ENCODE measurements around the gene CAPZA1. TPM values are rescaled to one million over a fixed set of nuclear protein-coding genes. Genes with fewer than 3 reads are reported as not detected.

The CAPZA1 gene
- total RNA-seq, 2 experiments from 2014 or later: 231 to 242 TPM

DNA sequence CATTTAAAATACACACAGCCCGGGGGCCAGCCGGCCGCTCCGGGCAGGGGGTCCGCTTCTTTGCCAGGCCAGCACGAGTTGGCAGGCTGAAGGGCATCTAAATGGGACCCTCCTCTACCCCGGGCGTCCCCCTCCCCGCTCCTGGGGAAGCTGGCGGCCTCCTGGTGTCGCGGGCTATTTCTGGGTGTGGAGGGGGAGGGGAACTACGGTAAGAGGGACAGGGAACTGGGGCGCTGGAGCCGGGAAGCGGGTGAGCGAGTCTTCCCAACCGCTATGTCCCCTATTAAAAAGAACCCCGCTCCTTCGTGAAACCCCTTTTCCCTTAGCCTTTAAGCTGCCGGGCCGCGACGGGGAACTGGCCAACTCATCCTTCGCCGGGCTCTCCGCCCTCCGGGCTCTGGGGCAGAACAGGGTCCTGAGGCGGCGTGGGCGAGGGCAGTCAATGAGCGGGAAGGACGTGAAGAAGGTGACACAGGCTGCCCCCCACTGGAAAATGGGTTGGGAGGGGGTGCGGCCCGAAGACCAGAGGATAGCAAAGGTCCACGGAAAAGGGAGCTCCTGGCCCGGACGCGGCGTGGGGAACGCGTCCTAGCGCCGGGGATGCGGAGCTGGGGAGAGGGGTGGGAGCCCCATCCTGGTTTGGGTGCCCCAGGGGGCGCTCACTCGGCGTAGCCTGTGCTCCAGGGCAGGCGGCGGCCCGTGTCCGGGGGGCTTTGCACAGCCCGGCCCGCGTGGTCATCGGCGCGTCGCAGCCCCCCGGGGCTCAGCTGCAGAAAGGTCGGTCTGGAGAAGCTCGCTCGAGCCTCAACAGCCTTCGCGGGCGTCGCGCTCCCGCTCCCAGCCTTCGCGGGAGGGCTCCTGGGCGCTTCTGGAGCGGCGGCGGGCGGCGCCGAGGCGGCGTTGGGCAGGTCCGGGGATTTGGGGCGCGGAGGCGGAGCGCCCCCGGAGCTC is 95.0 kb downstream of the CAPZA1 start:
- CTCF ChIA-PET: interaction anchor here (0.6 to 9.9 kb wide), 23 partner anchors 11 to 427 kb away, joined by 3 to 303 read pairs (median 4); partner anchors contain the start of gene LRIG2
- Mint-ChIP-seq H3K27ac (no peak overlapping the region), H3K4me3 (peak overlapping the region; percentile 71), H3K4me1 (ENCODE audit: low read depth) (peaks cover 24% of the 10 kb centered on the region), H3K27me3 (ENCODE audit: low read depth) (peaks cover 23% of the 10 kb centered on the region), H3K9me3 (no peaks in the 10 kb centered on the region), H3K36me3 (ENCODE audit: low read depth) (no peaks in the 10 kb centered on the region)
- no peak for DNase-seq
- intact Hi-C loops (cut with micrococcal nuclease): loop anchor here (1.0 to 10.0 kb wide), 6 partner anchors 9 to 1098 kb away; partner anchors contain the start of genes MAGI3, RSBN1 and SLC16A1

GRCh38 chr1:112715264-112716053 is 95.8 kb downstream of the CAPZA1 start, which contains the start of gene PPM1J:
Gene PPM1J (minus strand): TSS chr1:112715332. CDS start chr1:112715301, 31 bp downstream.
- H3K27ac Mint-ChIP-seq: no peak within 1 kb of the TSS
- peak; percentile 95 for DNase-seq
- CTCF ChIA-PET: interaction anchor here (0.6 to 9.9 kb wide), 31 partner anchors 10 to 426 kb away, joined by 3 to 303 read pairs (median 4); partner anchors contain the start of gene LRIG2

GRCh38 chr1:112716133-112716720 is 96.6 kb downstream of the CAPZA1 start:
- no peaks in the 10 kb centered on the region for H3K9me3 Mint-ChIP-seq
- H3K4me3 Mint-ChIP-seq: peak overlapping the region; percentile 78
- intact Hi-C loops (cut with micrococcal nuclease): loop anchor here (1.0 to 10.0 kb wide), 9 partner anchors 88 to 1189 kb away; partner anchors contain the start of genes AP4B1, DCLRE1B, LRIG2 and MAGI3
- CTCF ChIA-PET: interaction anchor here (0.6 to 9.9 kb wide), 29 partner anchors 10 to 425 kb away, joined by 3 to 303 read pairs (median 4); partner anchors contain the start of gene LRIG2
- no peaks in the 10 kb centered on the region for H3K36me3 Mint-ChIP-seq (ENCODE audit: low read depth)
- no peak overlapping the region for H3K27ac Mint-ChIP-seq
- H3K27me3 Mint-ChIP-seq (ENCODE audit: low read depth): peaks cover 24% of the 10 kb centered on the region
- peak; percentile 90 for DNase-seq
- peaks cover 24% of the 10 kb centered on the region for H3K4me1 Mint-ChIP-seq (ENCODE audit: low read depth)

More at GRCh38 chr1:112715264-112716053, 95.8 kb downstream of the CAPZA1 start, which contains the start of gene PPM1J:
- H3K4me1 Mint-ChIP-seq (ENCODE audit: low read depth): peaks cover 24% of the 10 kb centered on the region
- H3K27me3 Mint-ChIP-seq (ENCODE audit: low read depth): peaks cover 24% of the 10 kb centered on the region
- H3K4me3 Mint-ChIP-seq: peak within 1 kb of the TSS; percentile 78
- no peaks in the 10 kb centered on the region for H3K36me3 Mint-ChIP-seq (ENCODE audit: low read depth)
- H3K9me3 Mint-ChIP-seq: no peaks in the 10 kb centered on the region
- intact Hi-C loops (cut with micrococcal nuclease): loop anchor here (1.0 to 10.0 kb wide), 12 partner anchors 10 to 1189 kb away; partner anchors contain the start of genes AP4B1, DCLRE1B, LRIG2 and MAGI3

- DNase-seq: no peak
- H3K4me1 Mint-ChIP-seq (ENCODE audit: low read depth): peaks cover 24% of the 10 kb centered on the region
- H3K9me3 Mint-ChIP-seq: no peaks in the 10 kb centered on the region
- H3K4me3 Mint-ChIP-seq: no peak overlapping the region
- H3K27ac Mint-ChIP-seq: no peak overlapping the region
- H3K36me3 Mint-ChIP-seq (ENCODE audit: low read depth): no peaks in the 10 kb centered on the region
- CTCF ChIA-PET: interaction anchor here (0.5 to 9.9 kb wide), 23 partner anchors 8 to 368 kb away, joined by 3 to 303 read pairs (median 4); partner anchors contain the start of gene LRIG2
- intact Hi-C loops (cut with micrococcal nuclease): loop anchor here (2.0 to 10.0 kb wide), 8 partner anchors 163 to 1187 kb away; partner anchors contain the start of genes AP4B1, DCLRE1B, LRIG2 and MAGI3
- H3K27me3 Mint-ChIP-seq (ENCODE audit: low read depth): peaks cover 24% of the 10 kb centered on the region
Observed at GRCh38 chr1:112717263-112717873, 97.7 kb downstream of the CAPZA1 start.

DNA sequence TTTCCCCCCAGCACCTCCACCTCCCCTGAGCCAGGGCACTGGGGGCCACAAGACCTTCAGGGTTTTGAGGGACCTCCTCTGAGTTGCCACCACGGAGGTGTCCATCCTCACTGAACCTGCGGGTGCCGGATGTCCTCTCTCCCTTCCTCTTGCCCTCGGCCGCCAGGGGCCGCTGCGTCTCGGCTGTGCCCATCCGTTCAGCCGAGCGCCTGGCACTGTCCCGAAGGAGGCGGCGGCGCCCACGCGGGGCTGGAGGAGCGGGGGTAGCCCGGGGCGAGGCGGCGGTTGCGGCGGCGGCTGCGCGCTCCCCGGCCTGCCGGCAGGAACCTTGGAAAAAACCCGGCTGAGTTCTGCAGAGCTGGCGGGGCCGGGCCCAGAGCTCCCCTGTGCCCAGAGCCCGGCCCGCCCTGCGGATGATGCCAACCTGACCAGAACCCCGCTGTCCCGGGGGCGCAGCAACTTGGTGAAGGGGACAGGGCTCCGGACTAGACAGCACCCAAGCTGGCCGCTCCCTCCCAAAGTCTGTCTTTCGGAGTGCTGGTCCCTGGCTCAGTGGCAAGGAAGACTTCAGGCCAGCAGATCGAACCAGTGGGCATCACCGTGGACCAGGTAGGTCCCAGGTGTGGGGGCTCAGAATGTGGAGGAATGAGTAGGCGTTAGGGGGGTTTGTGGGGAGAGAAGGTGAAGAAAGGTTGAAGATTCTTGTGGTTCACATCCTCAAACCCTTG is 99.2 kb downstream of the CAPZA1 start:
- no peak overlapping the region for H3K27ac Mint-ChIP-seq
- intact Hi-C loops (cut with micrococcal nuclease): loop anchor here (5.0 to 10.0 kb wide), 3 partner anchors 413 to 1093 kb away; partner anchors contain the start of genes MAGI3 and RSBN1

GRCh38 chr1:112719706-112720105 is 100.1 kb downstream of the CAPZA1 start:
- CTCF ChIA-PET: interaction anchor here (0.7 to 9.9 kb wide), 10 partner anchors 10 to 353 kb away, joined by 3 to 303 read pairs (median 5); partner anchors contain the start of gene LRIG2
- peaks cover 33% of the 10 kb centered on the region for H3K4me1 Mint-ChIP-seq (ENCODE audit: low read depth)
- intact Hi-C loops (cut with micrococcal nuclease): loop anchor here (5.0 to 10.0 kb wide), 3 partner anchors 413 to 1093 kb away; partner anchors contain the start of genes MAGI3 and RSBN1

More for the DNA sequence above, 99.2 kb downstream of the CAPZA1 start:
- Mint-ChIP-seq H3K27me3 (ENCODE audit: low read depth) (peaks cover 15% of the 10 kb centered on the region), H3K36me3 (ENCODE audit: low read depth) (no peaks in the 10 kb centered on the region), H3K4me1 (ENCODE audit: low read depth) (peaks cover 35% of the 10 kb centered on the region), H3K9me3 (no peaks in the 10 kb centered on the region), H3K4me3 (peak overlapping the region; percentile 29)
- CTCF ChIA-PET: interaction anchor here (0.5 to 9.9 kb wide), 21 partner anchors 9 to 358 kb away, joined by 3 to 303 read pairs (median 3); partner anchors contain the start of gene LRIG2
- DNase-seq: peak; percentile 82

GRCh38 chr1:112720800-112721199 is 101.2 kb downstream of the CAPZA1 start:
- Mint-ChIP-seq H3K4me1 (ENCODE audit: low read depth) (peaks cover 28% of the 10 kb centered on the region), H3K36me3 (ENCODE audit: low read depth) (no peaks in the 10 kb centered on the region), H3K4me3 (no peak overlapping the region)

More at GRCh38 chr1:112719706-112720105, 100.1 kb downstream of the CAPZA1 start:
- H3K27me3 Mint-ChIP-seq (ENCODE audit: low read depth): peaks cover 9% of the 10 kb centered on the region
- H3K4me3 Mint-ChIP-seq: no peak overlapping the region
- no peak for DNase-seq
- no peak overlapping the region for H3K27ac Mint-ChIP-seq
- H3K36me3 Mint-ChIP-seq (ENCODE audit: low read depth): no peaks in the 10 kb centered on the region
- no peaks in the 10 kb centered on the region for H3K9me3 Mint-ChIP-seq

More at GRCh38 chr1:112720800-112721199, 101.2 kb downstream of the CAPZA1 start:
- peaks cover 9% of the 10 kb centered on the region for H3K27me3 Mint-ChIP-seq (ENCODE audit: low read depth)
- no peaks in the 10 kb centered on the region for H3K9me3 Mint-ChIP-seq
- DNase-seq: no peak
- no peak overlapping the region for H3K27ac Mint-ChIP-seq
- CTCF ChIA-PET: interaction anchor here (0.6 to 9.9 kb wide), 7 partner anchors 9 to 355 kb away, joined by 3 to 303 read pairs (median 25); partner anchors contain the start of gene LRIG2
- intact Hi-C loops (cut with micrococcal nuclease): no loop called here

Other genes starting within 250 kb of the CAPZA1 start
- gene CTTNBP2NL, start 223.6 kb upstream of the CAPZA1 start, total RNA-seq: 1 to 10 TPM; 1.0 to 1.4 TPM
- gene WNT2B, start 110.9 kb upstream of the CAPZA1 start, total RNA-seq: under 1 TPM in 1 of 2 experiments, not detected in 1; 0.12 TPM
- gene ST7L, start 691 bp upstream of the CAPZA1 start, total RNA-seq: 10 to 100 TPM; 12.1 to 16.4 TPM
- gene MOV10, start 54.8 kb downstream of the CAPZA1 start, total RNA-seq: 10 to 100 TPM; 46.0 to 48.8 TPM
- gene RHOC, start 87.3 kb downstream of the CAPZA1 start, total RNA-seq: 10 to 100 TPM; 36.3 to 37.3 TPM
- 1 to 10 TPM in 1 of 2 experiments, under 1 TPM in 1; 0.74 to 1.0 TPM for gene PPM1J, start 95.5 kb downstream of the CAPZA1 start, total RNA-seq

All from activated naive CD4-positive, alpha-beta T cell treated with anti-CD3 and anti-CD28 coated beads for 36 hours (primary cell).